KOPT-K1 (cell line): ENCODE results near the gene RPL27A.

Experiments
- H3K27ac ChIP-seq: fragments of 200-600 bp; sonication (generic); 2 replicates; pipeline ENCODE4 v1.5.1; 2016; ENCODE audit warnings: antibody characterized with exemption, mild to moderate bottlenecking, low read depth, low read length; ENCODE audit not compliant: poor library complexity, severe bottlenecking
- H3K36me3 ChIP-seq: fragments of 200-600 bp; sonication (generic); 2 replicates; pipeline ENCODE4 v1.5.1; 2017; ENCODE audit warnings: antibody characterized with exemption, mild to moderate bottlenecking, low read length, moderate library complexity; ENCODE audit not compliant: insufficient read depth
- H3K9me3 ChIP-seq: fragments of 200-600 bp; sonication (generic); 2 replicates; pipeline ENCODE4 v1.5.1; 2017; ENCODE audit warnings: antibody characterized with exemption, low read length, mild to moderate bottlenecking; ENCODE audit not compliant: insufficient read depth, poor library complexity, severe bottlenecking

RPL27A gene

GRCh38 chr11:8731647-8732323 is 49.2 kb downstream of the RPL27A start:
- no peak overlapping the region for H3K27ac ChIP-seq
- no peaks in the 10 kb centered on the region for H3K36me3 ChIP-seq

GRCh38 chr11:8732324-8732670 is 49.7 kb downstream of the RPL27A start:
- no peaks in the 10 kb centered on the region for H3K36me3 ChIP-seq
- no peaks in the 10 kb centered on the region for H3K9me3 ChIP-seq
- H3K27ac ChIP-seq = no peak overlapping the region

More at GRCh38 chr11:8731647-8732323, 49.2 kb downstream of the RPL27A start:
- H3K9me3 ChIP-seq = no peaks in the 10 kb centered on the region

- no peaks in the 10 kb centered on the region for H3K9me3 ChIP-seq
- H3K27ac ChIP-seq = no peak overlapping the region
- H3K36me3 ChIP-seq = no peaks in the 10 kb centered on the region
Observed at GRCh38 chr11:8732748-8733241, 50.2 kb downstream of the RPL27A start.

GRCh38 chr11:8733852-8734251 is 51.3 kb downstream of the RPL27A start:
- Histone ChIP-seq H3K36me3 (no peaks in the 10 kb centered on the region), H3K9me3 (no peaks in the 10 kb centered on the region), H3K27ac (no peak overlapping the region)

GRCh38 chr11:8735094-8735493 is 52.5 kb downstream of the RPL27A start:
- Histone ChIP-seq H3K9me3 (no peaks in the 10 kb centered on the region), H3K36me3 (no peaks in the 10 kb centered on the region), H3K27ac (no peak overlapping the region)

GRCh38 chr11:8739309-8739793 is 56.8 kb downstream of the RPL27A start:
- no peaks in the 10 kb centered on the region for H3K9me3 ChIP-seq
- H3K27ac ChIP-seq = no peak overlapping the region
- H3K36me3 ChIP-seq = no peaks in the 10 kb centered on the region
